Activated CD4-positive, alpha-beta memory T cell treated with anti-CD3 and anti-CD28 coated beads for 36 hours (primary cell): ENCODE data around the gene DPF3. TPM values are rescaled to one million over a fixed set of nuclear protein-coding genes. Genes with fewer than 3 reads are reported as not detected.

Experiments
- CTCF ChIA-PET: fragments of 350-600 bp; sonication (Branson Sonifier 250); formaldehyde crosslinking; loops from one replicate; lab custom pipeline; 2021; ENCODE audit warnings: antibody characterized with exemption, inconsistent platforms; lab: Charles Lee
- POLR2A ChIA-PET: fragments of 350-600 bp; sonication (Branson Sonifier 250); formaldehyde crosslinking; loops from one replicate; lab custom pipeline; 2021; ENCODE audit warnings: antibody characterized with exemption; lab: Charles Lee
- DNase-seq: peaks from one replicate; pipeline ENCODE4 v3.0.0-alpha.2; 2020
- H3K27ac Mint-ChIP-seq: one replicate; pipeline ENCODE4 v1.8.0; 2021; ENCODE audit warnings: mixed read lengths
- H3K27me3 Mint-ChIP-seq: one replicate; pipeline ENCODE4 v1.8.0; 2021; ENCODE audit warnings: mixed read lengths
- H3K36me3 Mint-ChIP-seq: one replicate; pipeline ENCODE4 v1.8.0; 2021; ENCODE audit warnings: mixed read lengths
- H3K4me1 Mint-ChIP-seq: one replicate; pipeline ENCODE4 v1.8.0; 2021; ENCODE audit warnings: low read depth, mixed read lengths
- H3K4me3 Mint-ChIP-seq: one replicate; pipeline ENCODE4 v1.8.0; 2021; ENCODE audit warnings: mild to moderate bottlenecking, mixed read lengths
- H3K9me3 Mint-ChIP-seq: one replicate; pipeline ENCODE4 v1.8.0; 2021; ENCODE audit warnings: mixed read lengths
- intact Hi-C: fragments of 100-400 bp; cut with micrococcal nuclease; formaldehyde crosslinking; loops from one replicate; pipeline ENCODE4 v1.15.1; 2023
- total RNA-seq, 2 experiments: library from RNA; stranded (reverse); gene quantifications; one replicate each; pipeline ENCODE4 v1.2.3, GENCODE V29; 2021

The DPF3 gene
- total RNA-seq, 2 experiments from 2014 or later, result 0.24 to 0.39 TPM

- intact Hi-C loops, result no loop called here
- Mint-ChIP-seq H3K27me3 (no peaks in the 10 kb centered on the region), H3K4me3 (no peak overlapping the region), H3K9me3 (peaks cover 2% of the 10 kb centered on the region), H3K4me1 (no peaks in the 10 kb centered on the region), H3K27ac (no peak overlapping the region), H3K36me3 (no peaks in the 10 kb centered on the region)
- ChIA-PET CTCF (interaction anchor here (0.7 kb wide), 1 partner anchor 66 kb away, joined by 4 read pairs; no protein-coding TSS in a partner anchor), POLR2A (no interaction called here)
- DNase-seq, result no peak
These were observed 249.0 kb downstream of the DPF3 start for GRCh38 chr14:72644758-72645489.

GRCh38 chr14:72644038-72644437, 249.9 kb downstream of the DPF3 start:
- no peak for DNase-seq
- peaks cover 7% of the 10 kb centered on the region for H3K9me3 Mint-ChIP-seq
- ChIA-PET POLR2A (no interaction called here), CTCF (no interaction called here)
- H3K27me3 Mint-ChIP-seq, result no peaks in the 10 kb centered on the region
- no peaks in the 10 kb centered on the region for H3K36me3 Mint-ChIP-seq
- intact Hi-C loops, result no loop called here
- no peak overlapping the region for H3K4me3 Mint-ChIP-seq
- H3K27ac Mint-ChIP-seq, result no peak overlapping the region
- H3K4me1 Mint-ChIP-seq, result no peaks in the 10 kb centered on the region

- H3K4me3 Mint-ChIP-seq, result no peak overlapping the region
- no peaks in the 10 kb centered on the region for H3K36me3 Mint-ChIP-seq
- no peaks in the 10 kb centered on the region for H3K4me1 Mint-ChIP-seq
- H3K27me3 Mint-ChIP-seq, result no peaks in the 10 kb centered on the region
- peaks cover 9% of the 10 kb centered on the region for H3K9me3 Mint-ChIP-seq
- intact Hi-C loops, result no loop called here
- ChIA-PET POLR2A (no interaction called here), CTCF (no interaction called here)
- H3K27ac Mint-ChIP-seq, result no peak overlapping the region
- DNase-seq, result no peak
These were observed 250.5 kb downstream of the DPF3 start for GRCh38 chr14:72643317-72643801.

GRCh38 chr14:72640911-72641485, 252.9 kb downstream of the DPF3 start:
- CTCF ChIA-PET, result no interaction called here
- Mint-ChIP-seq H3K9me3 (peaks cover 9% of the 10 kb centered on the region), H3K27me3 (no peaks in the 10 kb centered on the region), H3K27ac (no peak overlapping the region), H3K36me3 (no peaks in the 10 kb centered on the region), H3K4me1 (no peaks in the 10 kb centered on the region), H3K4me3 (no peak overlapping the region)
- POLR2A ChIA-PET, result no interaction called here
- intact Hi-C loops, result no loop called here
- DNase-seq, result no peak

GRCh38 chr14:72638021-72638420, 255.9 kb downstream of the DPF3 start:
- DNase-seq, result no peak
- intact Hi-C loops, result no loop called here
- H3K4me1 Mint-ChIP-seq, result no peaks in the 10 kb centered on the region
- CTCF ChIA-PET, result no interaction called here
- no peaks in the 10 kb centered on the region for H3K36me3 Mint-ChIP-seq
- peaks cover 1% of the 10 kb centered on the region for H3K27me3 Mint-ChIP-seq
- no peak overlapping the region for H3K27ac Mint-ChIP-seq
- H3K9me3 Mint-ChIP-seq, result peaks cover 9% of the 10 kb centered on the region
- H3K4me3 Mint-ChIP-seq, result no peak overlapping the region
- POLR2A ChIA-PET, result no interaction called here

- Mint-ChIP-seq H3K4me1 (no peaks in the 10 kb centered on the region), H3K27ac (no peak overlapping the region), H3K36me3 (no peaks in the 10 kb centered on the region), H3K27me3 (peaks cover 5% of the 10 kb centered on the region), H3K9me3 (peaks cover 7% of the 10 kb centered on the region), H3K4me3 (no peak overlapping the region)
- POLR2A ChIA-PET, result no interaction called here
- intact Hi-C loops, result no loop called here
- no peak for DNase-seq
- CTCF ChIA-PET, result no interaction called here
These were observed 257.0 kb downstream of the DPF3 start for GRCh38 chr14:72636871-72637270.

- peaks cover 7% of the 10 kb centered on the region for H3K9me3 Mint-ChIP-seq
- POLR2A ChIA-PET, result no interaction called here
These were observed 257.8 kb downstream of the DPF3 start for GRCh38 chr14:72636094-72636493.

GRCh38 chr14:72634691-72635616, 258.9 kb downstream of the DPF3 start:
- CTCF ChIA-PET, result no interaction called here
- Mint-ChIP-seq H3K27ac (no peak overlapping the region), H3K4me3 (no peak overlapping the region), H3K36me3 (no peaks in the 10 kb centered on the region), H3K9me3 (peaks cover 7% of the 10 kb centered on the region), H3K27me3 (peaks cover 8% of the 10 kb centered on the region), H3K4me1 (no peaks in the 10 kb centered on the region)
- intact Hi-C loops, result no loop called here
- DNase-seq, result no peak
- POLR2A ChIA-PET, result no interaction called here

More at GRCh38 chr14:72636094-72636493, 257.8 kb downstream of the DPF3 start:
- Mint-ChIP-seq H3K27ac (no peak overlapping the region), H3K36me3 (no peaks in the 10 kb centered on the region), H3K4me3 (no peak overlapping the region), H3K4me1 (no peaks in the 10 kb centered on the region), H3K27me3 (peaks cover 7% of the 10 kb centered on the region)
- CTCF ChIA-PET, result no interaction called here
- no peak for DNase-seq
- intact Hi-C loops, result no loop called here

GRCh38 chr14:72633551-72633950, 260.4 kb downstream of the DPF3 start:
- intact Hi-C loops, result no loop called here
- Mint-ChIP-seq H3K4me3 (no peak overlapping the region), H3K4me1 (no peaks in the 10 kb centered on the region), H3K27ac (no peak overlapping the region), H3K36me3 (no peaks in the 10 kb centered on the region), H3K9me3 (no peaks in the 10 kb centered on the region), H3K27me3 (peaks cover 8% of the 10 kb centered on the region)
- no peak for DNase-seq
- ChIA-PET POLR2A (no interaction called here), CTCF (no interaction called here)

- no peak for DNase-seq
- CTCF ChIA-PET, result no interaction called here
- peaks cover under 1% of the 10 kb centered on the region for H3K9me3 Mint-ChIP-seq
- H3K4me3 Mint-ChIP-seq, result no peak overlapping the region
- intact Hi-C loops, result no loop called here
- H3K27me3 Mint-ChIP-seq, result peaks cover 8% of the 10 kb centered on the region
- H3K36me3 Mint-ChIP-seq, result no peaks in the 10 kb centered on the region
- POLR2A ChIA-PET, result no interaction called here
- no peak overlapping the region for H3K27ac Mint-ChIP-seq
- H3K4me1 Mint-ChIP-seq, result no peaks in the 10 kb centered on the region
These were observed 261.2 kb downstream of the DPF3 start for GRCh38 chr14:72632727-72633126.

- Mint-ChIP-seq H3K27ac (no peak overlapping the region), H3K4me3 (no peak overlapping the region), H3K9me3 (peaks cover 12% of the 10 kb centered on the region), H3K4me1 (no peaks in the 10 kb centered on the region), H3K27me3 (peaks cover 8% of the 10 kb centered on the region), H3K36me3 (no peaks in the 10 kb centered on the region)
- intact Hi-C loops, result no loop called here
- ChIA-PET POLR2A (interaction anchor here (0.7 kb wide), 1 partner anchor 155 kb away, joined by 3 read pairs; no protein-coding TSS in a partner anchor), CTCF (no interaction called here)
- no peak for DNase-seq
These were observed 262.5 kb downstream of the DPF3 start for GRCh38 chr14:72631401-72631800.

- Mint-ChIP-seq H3K36me3 (no peaks in the 10 kb centered on the region), H3K9me3 (peaks cover 13% of the 10 kb centered on the region), H3K27ac (no peak overlapping the region), H3K4me1 (no peaks in the 10 kb centered on the region), H3K4me3 (no peak overlapping the region), H3K27me3 (peaks cover 8% of the 10 kb centered on the region)
- ChIA-PET POLR2A (no interaction called here), CTCF (no interaction called here)
- intact Hi-C loops, result no loop called here
- no peak for DNase-seq
These were observed 263.5 kb downstream of the DPF3 start for GRCh38 chr14:72630374-72630773.
